Tibial nerve (tissue), 4 donors: ENCODE results near the gene RAPGEF6. TPM values are rescaled to one million over a fixed set of nuclear protein-coding genes. Genes with fewer than 3 reads are reported as not detected.
"Not testable (repeated sequence)": the region's sequence is repeated elsewhere in the genome, so short reads cannot be mapped to it uniquely, and the experiment has no call there.

Experiments
- DNase-seq, 2 donors: peaks; one replicate each; pipeline ENCODE4 v3.0.0-alpha.2; 2019; ENCODE audit warnings: low spot score in 2 of 2
- H3K27ac ChIP-seq, 4 donors: fragments of 200-600 bp; sonication (generic) in 3 of 4; one replicate each; pipeline ENCODE4 v1.5.1; 2017 to 2019; ENCODE audit warnings: mild to moderate bottlenecking in 1 of 4
- H3K27me3 ChIP-seq, 2 donors: fragments of 200-600 bp; sonication (generic) in 1 of 2; one replicate each; pipeline versions ENCODE4 v1.5.1 to v1.6.0; 2017 to 2019
- H3K36me3 ChIP-seq, 3 donors: fragments of 200-600 bp; sonication (generic); one replicate each; pipeline ENCODE4 v1.5.1; 2018 to 2019
- H3K4me1 ChIP-seq, 4 donors: fragments of 200-600 bp; sonication (generic) in 3 of 4; one replicate each; pipeline ENCODE4 v1.5.1; 2017 to 2019
- H3K4me3 ChIP-seq, 4 donors: fragments of 200-600 bp; sonication (generic) in 3 of 4; one replicate each; pipeline ENCODE4 v1.5.1; 2017 to 2019; ENCODE audit warnings: mild to moderate bottlenecking in 1 of 4, moderate library complexity in 1 of 4
- H3K9me3 ChIP-seq, 4 donors: fragments of 200-600 bp; sonication (generic) in 3 of 4; one replicate each; pipeline ENCODE4 v1.5.1; 2017 to 2019
- CTCF ChIP-seq, 5 experiments: fragments of 200-600 bp in 3 of 5; fragments of 450-650 bp in 2 of 5; sonication (generic) in 3 of 5; IDR thresholded peaks; one replicate each; pipeline ENCODE4 v1.5.1; 2016 to 2019; ENCODE audit warnings: antibody characterized with exemption in 5 of 5, mild to moderate bottlenecking in 3 of 5, moderate library complexity in 2 of 5
- EP300 ChIP-seq, 2 donors: sonication (generic); formaldehyde crosslinking; IDR thresholded peaks; one replicate each; pipeline ENCODE4 v1.6.1; 2017; ENCODE audit warnings: antibody characterized with exemption in 2 of 2, mild to moderate bottlenecking in 1 of 2
- POLR2A ChIP-seq, 2 donors: fragments of 450-650 bp; IDR thresholded peaks; one replicate each; pipeline ENCODE4 v1.6.1; 2017; ENCODE audit warnings: antibody characterized with exemption in 2 of 2, mild to moderate bottlenecking in 2 of 2, moderate library complexity in 2 of 2
- WGBS, 2 donors: methylation state at CpG; one replicate each; pipeline ENCODE4 v1.1.5; 2018; 5-methylcytosine and 5-hydroxymethylcytosine counted together
- total RNA-seq, 4 donors: library from RNA; depleted of rRNA; stranded (reverse); fragments of >200 nt; gene quantifications; one replicate each; pipeline ENCODE4 v1.1.0, GENCODE V29; 2016

Gene RAPGEF6
- total RNA-seq, 4 donors from 2014 or later: 25.1 to 36.4 (median 26.6) TPM

GRCh38 chr5:131505237-131505908 is 129.7 kb downstream of the RAPGEF6 start:
- Histone ChIP-seq H3K36me3 (peaks cover 0 to 31% (median 0%) of the 10 kb centered on the region in 3 donors), H3K27ac (peak overlapping the region in 1 of 4 donors; percentile 48), H3K4me1 (no peaks in the 10 kb centered on the region), H3K27me3 (no peaks in the 10 kb centered on the region), H3K4me3 (no peak overlapping the region), H3K9me3 (no peaks in the 10 kb centered on the region)
- no peak for TF ChIP-seq POLR2A (IDR thresholded peaks at IDR 0.05)
- TF ChIP-seq CTCF (IDR thresholded peaks at IDR 0.05): no peak
- no peak for TF ChIP-seq EP300 (IDR thresholded peaks at IDR 0.05)
- 73 to 74% methylated on average over 1 of the region's 1 CpG for WGBS, 2 donors
- DNase-seq: no peak

DNA sequence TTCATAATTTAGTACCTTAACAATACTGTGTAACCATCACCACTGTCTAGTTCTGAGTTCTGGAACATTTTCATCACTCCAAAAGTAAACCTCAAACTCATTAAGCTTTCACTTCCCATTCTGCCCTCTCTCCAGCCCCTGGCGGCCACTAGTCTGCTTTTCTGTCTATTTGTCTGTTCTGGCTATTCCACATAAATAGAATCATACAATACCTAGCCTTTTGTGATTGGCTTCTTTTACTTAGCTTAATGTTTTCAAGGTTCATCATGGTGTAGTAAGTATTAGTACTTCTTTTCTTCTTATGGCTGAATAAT is 138.7 kb downstream of the RAPGEF6 start:
- Histone ChIP-seq H3K9me3 (no peaks in the 10 kb centered on the region), H3K4me1 (no peaks in the 10 kb centered on the region), H3K36me3 (peaks cover 0 to 61% (median 4%) of the 10 kb centered on the region in 3 donors), H3K4me3 (no peak overlapping the region), H3K27me3 (no peaks in the 10 kb centered on the region), H3K27ac (no peak overlapping the region)
- WGBS, 2 donors: 86 to 91% methylated on average over 1 of the region's 1 CpG
- DNase-seq: no peak
- no peak for TF ChIP-seq POLR2A (IDR thresholded peaks at IDR 0.05)
- TF ChIP-seq CTCF (IDR thresholded peaks at IDR 0.05): no peak
- TF ChIP-seq EP300 (IDR thresholded peaks at IDR 0.05): no peak

- H3K9me3 ChIP-seq: no peaks in the 10 kb centered on the region
- 91 to 92% methylated on average over 8 of the region's 8 CpGs for WGBS, 2 donors
- no peaks in the 10 kb centered on the region for H3K4me1 ChIP-seq
- TF ChIP-seq POLR2A (IDR thresholded peaks at IDR 0.05): no peak
- TF ChIP-seq CTCF (IDR thresholded peaks at IDR 0.05): no peak
- no peak for TF ChIP-seq EP300 (IDR thresholded peaks at IDR 0.05)
- peaks cover 0 to 67% (median 4%) of the 10 kb centered on the region in 3 donors for H3K36me3 ChIP-seq
- no peak overlapping the region for H3K27ac ChIP-seq
- H3K4me3 ChIP-seq: no peak overlapping the region
- DNase-seq: no peak
- no peaks in the 10 kb centered on the region for H3K27me3 ChIP-seq
Measured at GRCh38 chr5:131495536-131496399, 139.3 kb downstream of the RAPGEF6 start.

- Histone ChIP-seq H3K27ac (no peak overlapping the region), H3K4me1 (no peaks in the 10 kb centered on the region), H3K27me3 (no peaks in the 10 kb centered on the region), H3K4me3 (no peak overlapping the region), H3K36me3 (peaks cover 0 to 71% (median 8%) of the 10 kb centered on the region in 3 donors), H3K9me3 (no peaks in the 10 kb centered on the region)
- no peak for DNase-seq
- 68 to 85% methylated on average over 1 of the region's 1 CpG for WGBS, 2 donors
- TF ChIP-seq CTCF (IDR thresholded peaks at IDR 0.05) (no peak), EP300 (IDR thresholded peaks at IDR 0.05) (no peak), POLR2A (IDR thresholded peaks at IDR 0.05) (no peak)
Measured at GRCh38 chr5:131491749-131492148, 143.3 kb downstream of the RAPGEF6 start.

GRCh38 chr5:131488463-131488862 is 146.6 kb downstream of the RAPGEF6 start:
- H3K36me3 ChIP-seq: peaks cover 0 to 66% (median 9%) of the 10 kb centered on the region in 3 donors
- H3K27ac ChIP-seq: no peak overlapping the region
- no peak overlapping the region for H3K4me3 ChIP-seq
- H3K4me1 ChIP-seq: no peaks in the 10 kb centered on the region
- no peak for DNase-seq
- H3K9me3 ChIP-seq: no peaks in the 10 kb centered on the region
- H3K27me3 ChIP-seq: no peaks in the 10 kb centered on the region
- TF ChIP-seq EP300 (IDR thresholded peaks at IDR 0.05) (no peak), POLR2A (IDR thresholded peaks at IDR 0.05) (no peak), CTCF (IDR thresholded peaks at IDR 0.05) (no peak)
- WGBS, 2 donors: 63 to 71% methylated on average over 3 of the region's 3 CpGs

DNA sequence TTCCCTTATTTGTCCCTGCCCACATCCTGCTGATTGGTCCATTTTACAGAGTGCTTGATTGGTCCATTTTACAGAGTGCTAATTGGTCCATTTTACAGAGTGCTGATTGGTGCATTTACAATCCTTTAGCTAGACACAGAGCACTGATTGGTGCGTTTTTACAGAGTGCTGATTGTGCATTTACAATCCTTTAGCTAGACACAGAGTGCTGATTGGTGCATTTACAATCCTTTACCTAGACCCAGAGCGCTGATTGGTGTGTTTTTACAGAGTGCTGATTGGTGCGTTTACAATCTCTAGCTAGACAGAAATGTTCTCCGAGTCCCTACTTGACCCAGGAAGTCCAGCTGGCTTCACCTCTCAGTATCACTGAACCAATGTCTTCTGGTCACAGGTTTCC is 147.7 kb downstream of the RAPGEF6 start:
- H3K4me3 ChIP-seq, H3K27me3 ChIP-seq, H3K27ac ChIP-seq, DNase-seq, H3K4me1 ChIP-seq, H3K9me3 ChIP-seq: not testable (repeated sequence)
- WGBS, 2 donors: 100% methylated on average over 4 of the region's 4 CpGs
- H3K36me3 ChIP-seq: peaks cover 0 to 66% (median 9%) of the 10 kb centered on the region in 3 donors
